ENCODE results near the gene MYH7B. TPM values are rescaled to one million over a fixed set of nuclear protein-coding genes. Genes with fewer than 3 reads are reported as not detected.
A peak's percentile ranks its signal among the peaks of the same experiment; 100 is the strongest.

MYH7B gene
- total and polyA plus RNA-seq, 8 donors, result 0.09 to 2.3 (median 0.37) TPM

- no peaks in the 10 kb centered on the region for H3K4me1 ChIP-seq
- no peaks in the 10 kb centered on the region for H3K9me3 ChIP-seq
- intact Hi-C loops (cut with DNase I), result no loop called here
- H3K36me3 ChIP-seq, result peaks cover 9 to 75% (median 52%) of the 10 kb centered on the region in 3 donors
- TF ChIP-seq, protein P1, sequence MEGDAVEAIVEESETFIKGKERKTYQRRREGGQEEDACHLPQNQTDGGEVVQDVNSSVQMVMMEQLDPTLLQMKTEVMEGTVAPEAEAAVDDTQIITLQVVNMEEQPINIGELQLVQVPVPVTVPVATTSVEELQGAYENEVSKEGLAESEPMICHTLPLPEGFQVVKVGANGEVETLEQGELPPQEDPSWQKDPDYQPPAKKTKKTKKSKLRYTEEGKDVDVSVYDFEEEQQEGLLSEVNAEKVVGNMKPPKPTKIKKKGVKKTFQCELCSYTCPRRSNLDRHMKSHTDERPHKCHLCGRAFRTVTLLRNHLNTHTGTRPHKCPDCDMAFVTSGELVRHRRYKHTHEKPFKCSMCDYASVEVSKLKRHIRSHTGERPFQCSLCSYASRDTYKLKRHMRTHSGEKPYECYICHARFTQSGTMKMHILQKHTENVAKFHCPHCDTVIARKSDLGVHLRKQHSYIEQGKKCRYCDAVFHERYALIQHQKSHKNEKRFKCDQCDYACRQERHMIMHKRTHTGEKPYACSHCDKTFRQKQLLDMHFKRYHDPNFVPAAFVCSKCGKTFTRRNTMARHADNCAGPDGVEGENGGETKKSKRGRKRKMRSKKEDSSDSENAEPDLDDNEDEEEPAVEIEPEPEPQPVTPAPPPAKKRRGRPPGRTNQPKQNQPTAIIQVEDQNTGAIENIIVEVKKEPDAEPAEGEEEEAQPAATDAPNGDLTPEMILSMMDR (IDR thresholded peaks at IDR 0.05), result no peak
- 92 to 94% methylated on average over 15 of the region's 15 CpGs for whole genome bisulfite sequencing, 2 donors
- no peak overlapping the region for H3K4me3 ChIP-seq
- DNase-seq (peak in 2 of 6 donors; percentile 17 to 52), ATAC-seq (no peak), FAIRE-seq (no peak)
- H3K27me3 ChIP-seq, result no peaks in the 10 kb centered on the region
- H3K27ac ChIP-seq, result no peak overlapping the region
These were observed 46.1 kb downstream of the MYH7B start for GRCh38 chr20:35001596-35002362.

- H3K27me3 ChIP-seq, result no peaks in the 10 kb centered on the region
- no peak overlapping the region for H3K27ac ChIP-seq
- intact Hi-C loops (cut with DNase I), result no loop called here
- no peaks in the 10 kb centered on the region for H3K9me3 ChIP-seq
- no peak overlapping the region for H3K4me3 ChIP-seq
- TF ChIP-seq, protein P1 (IDR thresholded peaks at IDR 0.05), result no peak
- no peak for FAIRE-seq
- peaks cover 9 to 81% (median 57%) of the 10 kb centered on the region in 3 donors for H3K36me3 ChIP-seq
- no peak for ATAC-seq
- no peaks in the 10 kb centered on the region for H3K4me1 ChIP-seq
- 76 to 81% methylated on average over 10 of the region's 10 CpGs for WGBS, 2 donors
- peak in 3 of 6 donors; percentile 11 to 29 (median 29) for DNase-seq
These were observed 47.0 kb downstream of the MYH7B start for GRCh38 chr20:35002426-35003210.

DNA sequence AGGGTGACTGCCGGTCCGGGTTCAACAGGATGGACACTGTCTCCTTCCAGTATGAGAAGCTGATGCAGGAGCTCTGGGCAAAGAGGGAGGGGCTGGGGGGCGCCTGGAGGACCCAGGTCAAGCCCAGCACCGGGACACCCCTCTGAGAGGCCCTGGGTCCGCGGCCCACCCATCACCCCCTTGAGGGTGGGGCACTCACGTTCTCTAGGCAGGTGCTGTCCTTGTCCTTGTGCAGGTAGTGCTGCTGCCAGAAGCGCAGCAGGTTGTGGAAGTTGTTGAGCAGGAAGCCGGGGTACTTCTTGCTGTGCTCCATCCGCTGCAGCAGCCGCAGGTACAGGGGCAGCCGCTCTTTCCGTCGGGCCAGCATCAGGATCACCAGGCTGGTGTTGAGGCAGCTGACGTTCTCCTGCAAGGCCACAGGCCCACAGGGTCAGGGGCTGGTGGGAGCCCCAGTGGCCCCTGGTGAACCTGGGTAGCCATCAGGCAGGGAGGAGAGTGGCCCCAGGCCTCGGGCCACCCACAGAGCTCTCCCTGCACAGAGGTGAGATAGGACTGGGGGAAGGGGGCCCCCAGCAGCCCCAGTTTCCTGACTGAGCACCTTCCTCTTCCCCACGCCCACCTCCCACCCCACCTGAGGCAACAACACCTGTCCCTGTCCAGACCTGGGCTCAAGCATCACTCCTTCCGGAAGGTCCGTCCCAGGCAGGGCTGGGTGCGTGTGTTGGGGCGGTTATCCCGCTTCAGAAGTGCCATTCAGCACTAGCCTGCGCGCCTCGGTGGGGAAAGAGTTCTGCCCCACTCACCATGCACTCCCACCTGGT lies 47.8 kb downstream of the MYH7B start:
- FAIRE-seq, result no peak
- peak in 3 of 6 donors; percentile 24 to 62 (median 51) for DNase-seq

DNA sequence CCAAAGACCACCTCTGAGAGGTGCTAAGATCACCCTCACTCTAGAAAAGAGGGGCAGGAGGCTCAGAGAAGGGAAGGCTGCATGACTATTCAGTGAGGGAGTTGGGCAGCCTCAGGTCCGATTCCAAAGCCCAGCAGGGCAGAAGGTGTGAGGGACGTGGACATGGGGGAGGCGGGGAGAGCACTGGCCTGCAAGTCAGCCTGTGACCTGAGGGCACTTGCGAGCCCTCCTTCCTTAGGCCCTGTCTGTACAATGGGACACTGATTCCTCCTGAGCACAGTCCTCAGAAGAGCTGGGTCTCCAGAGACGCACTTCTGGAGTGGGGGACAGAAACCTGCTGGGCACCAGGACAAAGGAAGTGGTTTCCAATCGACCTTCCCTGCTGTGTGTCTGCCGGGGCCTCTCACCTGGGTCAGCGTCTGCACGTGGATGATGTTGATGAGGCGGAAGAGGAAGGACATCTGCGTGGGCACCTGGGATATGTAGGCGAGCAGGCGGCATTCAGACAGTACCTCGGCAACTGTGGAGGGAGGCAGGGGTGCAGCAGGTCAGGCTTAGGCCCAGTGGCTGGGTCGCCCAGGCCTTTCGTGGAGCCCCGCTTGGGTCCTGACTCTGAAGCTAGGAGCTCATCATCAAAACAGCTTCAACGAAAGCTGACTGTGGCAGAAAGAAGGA lies 48.5 kb downstream of the MYH7B start:
- intact Hi-C loops (cut with DNase I), result no loop called here

More for the DNA sequence above, 47.8 kb downstream of the MYH7B start:
- no peaks in the 10 kb centered on the region for H3K9me3 ChIP-seq
- intact Hi-C loops (cut with DNase I), result no loop called here
- TF ChIP-seq, protein P1 (IDR thresholded peaks at IDR 0.05), result no peak
- H3K4me3 ChIP-seq, result no peak overlapping the region
- no peaks in the 10 kb centered on the region for H3K4me1 ChIP-seq
- WGBS, 2 donors, result 91 to 95% methylated on average over 24 to 25 of the region's 25 CpGs
- H3K36me3 ChIP-seq, result peaks cover 9 to 87% (median 59%) of the 10 kb centered on the region in 3 donors
- ATAC-seq, result no peak
- no peaks in the 10 kb centered on the region for H3K27me3 ChIP-seq
- no peak overlapping the region for H3K27ac ChIP-seq

More for the DNA sequence above, 48.5 kb downstream of the MYH7B start:
- H3K27me3 ChIP-seq, result no peaks in the 10 kb centered on the region
- H3K27ac ChIP-seq, result no peak overlapping the region
- H3K36me3 ChIP-seq, result peaks cover 9 to 81% (median 54%) of the 10 kb centered on the region in 3 donors
- WGBS, 2 donors, result 89 to 90% methylated on average over 18 of the region's 18 CpGs
- peak in 3 of 6 donors; percentile 5 to 39 (median 35) for DNase-seq
- H3K4me1 ChIP-seq, result no peaks in the 10 kb centered on the region
- no peak overlapping the region for H3K4me3 ChIP-seq
- TF ChIP-seq, protein P1 (IDR thresholded peaks at IDR 0.05), result no peak
- no peak for FAIRE-seq
- H3K9me3 ChIP-seq, result no peaks in the 10 kb centered on the region
- no peak for ATAC-seq

All from pancreas (tissue), 10 donors.